Immature natural killer cell (primary cell): Measurements from ENCODE around the gene PARK7. TPM values are rescaled to one million over a fixed set of nuclear protein-coding genes. Genes with fewer than 3 reads are reported as not detected.

ENCODE experiments used
- DNase-seq, 3 donors: peaks; one replicate each; pipeline ENCODE4 v3.0.0; 2022; ENCODE audit warnings: mixed read lengths in 1 of 3
- H3K27ac Mint-ChIP-seq, 6 donors: one replicate each; pipeline ENCODE4 v1.8.0; 2020; ENCODE audit warnings: mixed read lengths in 6 of 6, mild to moderate bottlenecking in 5 of 6, inconsistent platforms in 4 of 6, moderate library complexity in 3 of 6
- H3K27me3 Mint-ChIP-seq, 3 donors: one replicate each; pipeline ENCODE4 v1.8.0; 2020 to 2021; ENCODE audit warnings: low read depth in 3 of 3, mild to moderate bottlenecking in 3 of 3, mixed read lengths in 3 of 3, moderate library complexity in 3 of 3, inconsistent platforms in 1 of 3
- H3K36me3 Mint-ChIP-seq, 3 donors: one replicate each; pipeline ENCODE4 v1.8.0; 2020; ENCODE audit warnings: mixed read lengths in 3 of 3, inconsistent platforms in 2 of 3, mild to moderate bottlenecking in 2 of 3
- H3K4me1 Mint-ChIP-seq, 2 donors: one replicate each; pipeline ENCODE4 v1.8.0; 2020; ENCODE audit warnings: inconsistent platforms in 2 of 2, mild to moderate bottlenecking in 2 of 2, mixed read lengths in 2 of 2, moderate library complexity in 1 of 2
- H3K4me3 Mint-ChIP-seq, 5 donors: one replicate each; pipeline ENCODE4 v1.8.0; 2020; ENCODE audit warnings: mild to moderate bottlenecking in 5 of 5, mixed read lengths in 5 of 5, inconsistent platforms in 3 of 5, moderate library complexity in 3 of 5
- H3K9me3 Mint-ChIP-seq, 6 donors: one replicate each; pipeline ENCODE4 v1.8.0; 2020; ENCODE audit warnings: mild to moderate bottlenecking in 6 of 6, mixed read lengths in 6 of 6, inconsistent platforms in 4 of 6, moderate library complexity in 3 of 6
- polyA plus RNA-seq, 3 donors: library from polyadenylated mRNA; unstranded; fragments of 300-500 nt; fragmentation: Illumina TruSeq; gene quantifications; one replicate each; pipeline ENCODE4 v1.2.3, GENCODE V29; 2021

PARK7 gene
- polyA plus RNA-seq, 3 donors from 2014 or later: 400 to 579 (median 427) TPM

- Mint-ChIP-seq H3K4me1 (no peaks in the 10 kb centered on the region), H3K27ac (no peak overlapping the region), H3K4me3 (no peak overlapping the region), H3K9me3 (no peaks in the 10 kb centered on the region), H3K27me3 (peaks cover 0 to 3% (median 0%) of the 10 kb centered on the region in 3 donors), H3K36me3 (peaks cover 0 to 8% (median 0%) of the 10 kb centered on the region in 3 donors)
- DNase-seq: no peak
Measured at GRCh38 chr1:8011016-8011415, 49.5 kb downstream of the PARK7 start.

GRCh38 chr1:8011923-8012858 lies 50.7 kb downstream of the PARK7 start:
- H3K4me1 Mint-ChIP-seq: no peaks in the 10 kb centered on the region
- H3K36me3 Mint-ChIP-seq: peaks cover 0 to 8% (median 0%) of the 10 kb centered on the region in 3 donors
- peak overlapping the region in 1 of 6 donors; percentile 24 for H3K27ac Mint-ChIP-seq
- H3K9me3 Mint-ChIP-seq: no peaks in the 10 kb centered on the region
- H3K27me3 Mint-ChIP-seq: peaks cover 3 to 5% (median 3%) of the 10 kb centered on the region in 3 donors
- DNase-seq: no peak
- no peak overlapping the region for H3K4me3 Mint-ChIP-seq

- peaks cover 4 to 5% (median 4%) of the 10 kb centered on the region in 3 donors for H3K27me3 Mint-ChIP-seq
- no peak overlapping the region for H3K27ac Mint-ChIP-seq
- peaks cover 0 to 8% (median 0%) of the 10 kb centered on the region in 3 donors for H3K36me3 Mint-ChIP-seq
- no peak for DNase-seq
- no peak overlapping the region for H3K4me3 Mint-ChIP-seq
- no peaks in the 10 kb centered on the region for H3K4me1 Mint-ChIP-seq
- no peaks in the 10 kb centered on the region for H3K9me3 Mint-ChIP-seq
Measured at GRCh38 chr1:8012955-8013354, 51.4 kb downstream of the PARK7 start.

GRCh38 chr1:8013399-8013798 lies 51.9 kb downstream of the PARK7 start:
- H3K36me3 Mint-ChIP-seq: peaks cover 0 to 8% (median 0%) of the 10 kb centered on the region in 3 donors
- H3K4me1 Mint-ChIP-seq: no peaks in the 10 kb centered on the region
- no peak overlapping the region for H3K4me3 Mint-ChIP-seq
- no peaks in the 10 kb centered on the region for H3K9me3 Mint-ChIP-seq
- no peak overlapping the region for H3K27ac Mint-ChIP-seq
- H3K27me3 Mint-ChIP-seq: peaks cover 6 to 7% (median 7%) of the 10 kb centered on the region in 3 donors
- no peak for DNase-seq

- peaks cover 7 to 8% (median 7%) of the 10 kb centered on the region in 3 donors for H3K27me3 Mint-ChIP-seq
- no peak overlapping the region for H3K4me3 Mint-ChIP-seq
- peaks cover 0 to 8% (median 0%) of the 10 kb centered on the region in 3 donors for H3K36me3 Mint-ChIP-seq
- H3K27ac Mint-ChIP-seq: no peak overlapping the region
- no peaks in the 10 kb centered on the region for H3K9me3 Mint-ChIP-seq
- no peak for DNase-seq
- H3K4me1 Mint-ChIP-seq: no peaks in the 10 kb centered on the region
Measured at GRCh38 chr1:8013800-8014199, 52.3 kb downstream of the PARK7 start.

GRCh38 chr1:8014381-8014988 lies 53.0 kb downstream of the PARK7 start:
- H3K9me3 Mint-ChIP-seq: no peaks in the 10 kb centered on the region
- H3K27ac Mint-ChIP-seq: no peak overlapping the region
- H3K4me1 Mint-ChIP-seq: no peaks in the 10 kb centered on the region
- H3K27me3 Mint-ChIP-seq: peaks cover 7 to 11% (median 9%) of the 10 kb centered on the region in 3 donors
- H3K4me3 Mint-ChIP-seq: no peak overlapping the region
- no peak for DNase-seq
- H3K36me3 Mint-ChIP-seq: peaks cover 0 to 8% (median 0%) of the 10 kb centered on the region in 3 donors

GRCh38 chr1:8015036-8015808 lies 53.7 kb downstream of the PARK7 start:
- peaks cover 0 to 8% (median 0%) of the 10 kb centered on the region in 3 donors for H3K36me3 Mint-ChIP-seq
- H3K27me3 Mint-ChIP-seq: peaks cover 7 to 11% (median 9%) of the 10 kb centered on the region in 3 donors
- no peak overlapping the region for H3K4me3 Mint-ChIP-seq
- no peak overlapping the region for H3K27ac Mint-ChIP-seq
- H3K9me3 Mint-ChIP-seq: no peaks in the 10 kb centered on the region
- DNase-seq: peak; percentile 27 to 51 (median 42)
- H3K4me1 Mint-ChIP-seq: no peaks in the 10 kb centered on the region

GRCh38 chr1:8015809-8016165 lies 54.3 kb downstream of the PARK7 start:
- H3K4me1 Mint-ChIP-seq: no peaks in the 10 kb centered on the region
- H3K4me3 Mint-ChIP-seq: no peak overlapping the region
- peaks cover 7 to 11% (median 8%) of the 10 kb centered on the region in 3 donors for H3K27me3 Mint-ChIP-seq
- no peaks in the 10 kb centered on the region for H3K9me3 Mint-ChIP-seq
- DNase-seq: no peak
- H3K36me3 Mint-ChIP-seq: peaks cover 0 to 3% (median 0%) of the 10 kb centered on the region in 3 donors
- H3K27ac Mint-ChIP-seq: no peak overlapping the region

- no peak for DNase-seq
- Mint-ChIP-seq H3K4me1 (no peaks in the 10 kb centered on the region), H3K4me3 (no peak overlapping the region), H3K27me3 (peaks cover 6 to 11% (median 7%) of the 10 kb centered on the region in 3 donors), H3K36me3 (peaks cover 0 to 3% (median 0%) of the 10 kb centered on the region in 3 donors), H3K27ac (peak overlapping the region in 1 of 6 donors; percentile 27), H3K9me3 (no peaks in the 10 kb centered on the region)
Measured at GRCh38 chr1:8016210-8016894, 54.8 kb downstream of the PARK7 start.

- DNase-seq: no peak
- no peaks in the 10 kb centered on the region for H3K4me1 Mint-ChIP-seq
- H3K9me3 Mint-ChIP-seq: no peaks in the 10 kb centered on the region
- H3K4me3 Mint-ChIP-seq: no peak overlapping the region
- peaks cover 6 to 11% (median 7%) of the 10 kb centered on the region in 3 donors for H3K27me3 Mint-ChIP-seq
- H3K27ac Mint-ChIP-seq: no peak overlapping the region
- H3K36me3 Mint-ChIP-seq: peaks cover 0 to 3% (median 0%) of the 10 kb centered on the region in 3 donors
Measured at GRCh38 chr1:8016895-8017241, 55.4 kb downstream of the PARK7 start.

GRCh38 chr1:8017495-8018197 lies 56.1 kb downstream of the PARK7 start:
- H3K4me3 Mint-ChIP-seq: no peak overlapping the region
- DNase-seq: no peak
- peaks cover 6 to 11% (median 8%) of the 10 kb centered on the region in 3 donors for H3K27me3 Mint-ChIP-seq
- no peaks in the 10 kb centered on the region for H3K4me1 Mint-ChIP-seq
- no peaks in the 10 kb centered on the region for H3K9me3 Mint-ChIP-seq
- no peaks in the 10 kb centered on the region for H3K36me3 Mint-ChIP-seq
- H3K27ac Mint-ChIP-seq: no peak overlapping the region

GRCh38 chr1:8018492-8019228 lies 57.1 kb downstream of the PARK7 start:
- H3K36me3 Mint-ChIP-seq: no peaks in the 10 kb centered on the region
- no peak overlapping the region for H3K27ac Mint-ChIP-seq
- DNase-seq: no peak
- H3K27me3 Mint-ChIP-seq: peaks cover 8 to 11% (median 9%) of the 10 kb centered on the region in 3 donors
- no peak overlapping the region for H3K4me3 Mint-ChIP-seq
- H3K4me1 Mint-ChIP-seq: no peaks in the 10 kb centered on the region
- H3K9me3 Mint-ChIP-seq: no peaks in the 10 kb centered on the region
